ENCODE results near the gene ADSL.

DNA sequence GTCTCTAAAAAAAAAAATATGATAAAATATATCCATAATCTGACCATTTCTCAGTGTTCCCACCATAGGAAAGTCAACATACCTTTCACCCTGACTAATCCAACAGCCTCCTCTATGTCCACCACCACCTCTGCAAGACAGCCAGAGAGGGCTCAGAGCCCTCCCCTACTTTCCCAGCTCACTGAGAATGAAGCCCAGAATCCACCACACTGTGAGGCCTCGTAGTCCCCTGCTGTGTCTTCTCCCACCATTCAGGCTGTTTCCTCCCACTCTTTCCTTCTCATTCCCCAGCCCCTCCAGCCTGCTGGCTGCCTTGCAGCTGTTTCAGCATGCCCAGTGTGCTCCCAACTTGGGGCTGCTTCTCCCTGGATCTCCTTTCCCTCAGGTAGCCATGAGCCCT is 51.1 kb downstream of the ADSL start:
- TF ChIP-seq, protein P1, sequence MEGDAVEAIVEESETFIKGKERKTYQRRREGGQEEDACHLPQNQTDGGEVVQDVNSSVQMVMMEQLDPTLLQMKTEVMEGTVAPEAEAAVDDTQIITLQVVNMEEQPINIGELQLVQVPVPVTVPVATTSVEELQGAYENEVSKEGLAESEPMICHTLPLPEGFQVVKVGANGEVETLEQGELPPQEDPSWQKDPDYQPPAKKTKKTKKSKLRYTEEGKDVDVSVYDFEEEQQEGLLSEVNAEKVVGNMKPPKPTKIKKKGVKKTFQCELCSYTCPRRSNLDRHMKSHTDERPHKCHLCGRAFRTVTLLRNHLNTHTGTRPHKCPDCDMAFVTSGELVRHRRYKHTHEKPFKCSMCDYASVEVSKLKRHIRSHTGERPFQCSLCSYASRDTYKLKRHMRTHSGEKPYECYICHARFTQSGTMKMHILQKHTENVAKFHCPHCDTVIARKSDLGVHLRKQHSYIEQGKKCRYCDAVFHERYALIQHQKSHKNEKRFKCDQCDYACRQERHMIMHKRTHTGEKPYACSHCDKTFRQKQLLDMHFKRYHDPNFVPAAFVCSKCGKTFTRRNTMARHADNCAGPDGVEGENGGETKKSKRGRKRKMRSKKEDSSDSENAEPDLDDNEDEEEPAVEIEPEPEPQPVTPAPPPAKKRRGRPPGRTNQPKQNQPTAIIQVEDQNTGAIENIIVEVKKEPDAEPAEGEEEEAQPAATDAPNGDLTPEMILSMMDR (IDR thresholded peaks at IDR 0.05 in 2 of 3, conservative IDR thresholded peaks at IDR 0.05 in 1 of 3; ENCODE audit: borderline replicate concordance in 1 of 3, insufficient read depth in 1 of 3, low read depth in 2 of 3, low read length in 2 of 3): no peak
- TF ChIP-seq EZH2 (IDR thresholded peaks at IDR 0.05) (no peak), CEBPB (IDR thresholded peaks at IDR 0.05; ENCODE audit: low read depth) (no peak), POLR2AphosphoS5 (IDR thresholded peaks at IDR 0.05; ENCODE audit: low read depth, low read length) (no peak), POLR2A (IDR thresholded peaks at IDR 0.05; ENCODE audit: borderline replicate concordance, extremely low read depth, insufficient read depth, insufficient read length) (no peak), EZH2phosphoT487 (IDR thresholded peaks at IDR 0.05; ENCODE audit: borderline replicate concordance) (no peak), ZNF274 (IDR thresholded peaks at IDR 0.05; ENCODE audit: low read depth, low read length) (no peak), RAD21 (IDR thresholded peaks at IDR 0.05; ENCODE audit: low read depth) (no peak), YY1 (IDR thresholded peaks at IDR 0.05; ENCODE audit: extremely low read depth, insufficient replicate concordance, low read depth, low read length) (no peak), FOSL1 (IDR thresholded peaks at IDR 0.05; ENCODE audit: low read depth) (no peak), SIN3A (IDR thresholded peaks at IDR 0.05; ENCODE audit: low read depth) (no peak)
- TF ChIP-seq, protein P2, sequence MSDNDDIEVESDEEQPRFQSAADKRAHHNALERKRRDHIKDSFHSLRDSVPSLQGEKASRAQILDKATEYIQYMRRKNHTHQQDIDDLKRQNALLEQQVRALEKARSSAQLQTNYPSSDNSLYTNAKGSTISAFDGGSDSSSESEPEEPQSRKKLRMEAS (IDR thresholded peaks at IDR 0.05): no peak
- TF ChIP-seq, protein P3, sequence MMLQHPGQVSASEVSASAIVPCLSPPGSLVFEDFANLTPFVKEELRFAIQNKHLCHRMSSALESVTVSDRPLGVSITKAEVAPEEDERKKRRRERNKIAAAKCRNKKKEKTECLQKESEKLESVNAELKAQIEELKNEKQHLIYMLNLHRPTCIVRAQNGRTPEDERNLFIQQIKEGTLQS (IDR thresholded peaks at IDR 0.05): no peak

Data from HCT116 (cell line).